ENCODE measurements around the gene PRPSAP1.

GRCh38 chr17:76278952-76279741 is 74.6 kb downstream of the PRPSAP1 start:
- TF ChIP-seq CTCF (IDR thresholded peaks at IDR 0.05; ENCODE audit: low read depth, low read length): peak; percentile 87
- no peak for TF ChIP-seq POLR2A (IDR thresholded peaks at IDR 0.05; ENCODE audit: extremely low read depth, insufficient read length)
- TF ChIP-seq MAX (IDR thresholded peaks at IDR 0.05; ENCODE audit: low read depth, low read length): 0 out of 2 replicates have a peak, but pooled peaks have one; percentile 10
- no peak for TF ChIP-seq MYC (IDR thresholded peaks at IDR 0.05; ENCODE audit: low read depth, low read length)

Measured in NB4 (cell line).